Peyer's patch (tissue), 4 donors: ENCODE results near the gene TGFB1I1.
"Not testable (repeated sequence)": the region's sequence is repeated elsewhere in the genome, so short reads cannot be mapped to it uniquely, and the experiment has no call there.

Experiments used
- CTCF ChIP-seq, 6 experiments: fragments of 450-650 bp in 4 of 6; fragments of 200-600 bp in 2 of 6; sonication (generic) in 1 of 6; IDR thresholded peaks; one replicate each; pipeline ENCODE4 v1.5.1; 2017 to 2019; ENCODE audit warnings: antibody characterized with exemption in 6 of 6, mild to moderate bottlenecking in 3 of 6, moderate library complexity in 1 of 6
- POLR2A ChIP-seq, 2 donors: fragments of 450-650 bp; IDR thresholded peaks; one replicate each; pipeline ENCODE4 v1.5.1; 2017; ENCODE audit warnings: antibody characterized with exemption in 2 of 2, mild to moderate bottlenecking in 2 of 2, moderate library complexity in 2 of 2

DNA sequence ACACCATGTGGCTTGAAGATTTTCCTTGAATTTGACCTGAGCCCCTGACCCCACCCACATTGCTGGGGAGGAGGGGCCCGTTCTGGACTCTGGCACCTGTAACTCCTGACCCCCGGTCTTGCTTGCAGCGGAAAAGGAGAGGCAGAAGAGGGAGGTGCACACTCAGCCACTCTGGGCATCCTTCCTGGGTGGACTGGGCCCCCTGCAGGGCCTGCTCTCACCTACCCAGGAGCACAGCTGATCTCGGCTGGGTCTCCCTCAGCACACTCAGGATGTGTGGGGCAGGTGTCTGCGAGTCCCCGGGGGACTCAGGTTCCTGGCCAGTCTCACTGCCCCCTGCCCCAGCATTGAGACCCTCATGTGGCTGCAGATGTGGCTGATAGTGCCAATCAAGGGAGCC is 51.8 kb downstream of the TGFB1I1 start:
- not testable (repeated sequence) for TF ChIP-seq CTCF, POLR2A (IDR thresholded peaks at IDR 0.05)
